GM19395 (cell line): ENCODE measurements around the gene SEMA5A.

Source experiments
- ATAC-seq: cut with Tn5 transposase; IDR thresholded peaks from one replicate; pipeline ENCODE4 v1.9.1; 2021; ENCODE audit warnings: mild to moderate bottlenecking, moderate library complexity; ENCODE audit not compliant: unreplicated experiment

The SEMA5A gene

GRCh38 chr5:9483243-9483642, 62.6 kb downstream of the SEMA5A start:
- no peak for ATAC-seq

GRCh38 chr5:9482381-9482780, 63.5 kb downstream of the SEMA5A start:
- ATAC-seq: no peak

- no peak for ATAC-seq
Observed at GRCh38 chr5:9480499-9480898, 65.4 kb downstream of the SEMA5A start.

- ATAC-seq: no peak
Observed at GRCh38 chr5:9479990-9480389, 65.9 kb downstream of the SEMA5A start.

GRCh38 chr5:9479361-9479760, 66.5 kb downstream of the SEMA5A start:
- no peak for ATAC-seq

- ATAC-seq: no peak
Observed at GRCh38 chr5:9477537-9477936, 68.3 kb downstream of the SEMA5A start.

- no peak for ATAC-seq
Observed at GRCh38 chr5:9474219-9475002, 71.5 kb downstream of the SEMA5A start.

GRCh38 chr5:9473624-9474023, 72.3 kb downstream of the SEMA5A start:
- ATAC-seq: no peak

- ATAC-seq: no peak
Observed at GRCh38 chr5:9470410-9470809, 75.5 kb downstream of the SEMA5A start.

- ATAC-seq: no peak
Observed at GRCh38 chr5:9468060-9468388, 77.9 kb downstream of the SEMA5A start.

GRCh38 chr5:9467199-9468059, 78.4 kb downstream of the SEMA5A start:
- no peak for ATAC-seq

GRCh38 chr5:9466697-9467096, 79.2 kb downstream of the SEMA5A start:
- no peak for ATAC-seq

GRCh38 chr5:9464478-9464877, 81.4 kb downstream of the SEMA5A start:
- ATAC-seq: no peak

GRCh38 chr5:9462109-9462508, 83.8 kb downstream of the SEMA5A start:
- ATAC-seq: no peak

GRCh38 chr5:9460885-9461645, 84.8 kb downstream of the SEMA5A start:
- ATAC-seq: no peak

GRCh38 chr5:9456435-9457042, 89.3 kb downstream of the SEMA5A start:
- no peak for ATAC-seq

GRCh38 chr5:9455826-9456434, 89.9 kb downstream of the SEMA5A start:
- ATAC-seq: no peak

GRCh38 chr5:9454491-9454890, 91.4 kb downstream of the SEMA5A start:
- ATAC-seq: no peak

- ATAC-seq: no peak
Observed at GRCh38 chr5:9454012-9454481, 91.8 kb downstream of the SEMA5A start.

GRCh38 chr5:9453480-9454011, 92.3 kb downstream of the SEMA5A start:
- ATAC-seq: no peak
